ENCODE results near the gene RAB15. TPM values are rescaled to one million over a fixed set of nuclear protein-coding genes. Genes with fewer than 3 reads are reported as not detected.

The RAB15 gene
- total and polyA plus RNA-seq, 2 of the 8 experiments (the other 6 are each of a cell fraction or from before 2014, with no cell fraction given) = 38.8 to 58.1 TPM

DNA sequence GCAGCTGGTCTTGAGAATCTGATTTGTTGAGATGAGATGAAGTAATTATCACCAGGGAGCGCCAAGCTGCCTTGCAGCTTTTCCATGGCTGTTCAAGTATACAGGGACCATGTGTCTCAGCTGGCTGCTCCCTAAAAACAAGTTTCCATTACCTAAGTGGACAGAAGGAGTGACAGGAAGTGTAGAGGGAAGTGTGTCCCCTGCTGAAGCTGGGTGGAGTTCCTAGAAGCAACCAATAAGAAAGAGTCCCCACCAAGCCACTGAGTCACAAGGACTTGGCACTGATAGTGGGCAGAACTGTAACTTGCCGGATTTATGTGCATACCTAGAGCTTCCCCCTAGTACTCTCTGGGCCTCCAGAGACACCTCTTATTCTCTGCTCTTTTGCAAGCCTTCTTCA lies 28.1 kb downstream of the RAB15 start (continued):
- no peak for TF ChIP-seq PHF8 (conservative IDR thresholded peaks at IDR 0.05; ENCODE audit: low read depth, low read length)

All from H1 (cell line).